K562 (cell line): ENCODE measurements around the gene TAF3. TPM values are rescaled to one million over a fixed set of nuclear protein-coding genes. Genes with fewer than 3 reads are reported as not detected.

Source experiments
- CTBP1 ChIP-seq: fragments of 450-650 bp; IDR thresholded peaks from 2 replicates; pipeline ENCODE4 v1.6.1; 2016; ENCODE audit warnings: borderline replicate concordance
- SMARCE1 ChIP-seq: fragments of 450-650 bp; IDR thresholded peaks from 2 replicates; pipeline ENCODE4 v1.7.1; 2016; ENCODE audit warnings: mild to moderate bottlenecking
- TCF3 ChIP-seq: sonication (generic); formaldehyde crosslinking; IDR thresholded peaks from 2 replicates; pipeline ENCODE4 v1.4.0; 2020; ENCODE audit warnings: mild to moderate bottlenecking, missing genetic modification reagents
- UBTF ChIP-seq, 2 experiments: IDR thresholded peaks; 2 replicates each; pipeline ENCODE4 v1.6.1; 2012; ENCODE audit warnings: improper control_type of control experiment in 2 of 2, low read depth in 2 of 2, low read length in 2 of 2, borderline replicate concordance in 1 of 2
- ZNF184 ChIP-seq: sonication (generic); formaldehyde crosslinking; IDR thresholded peaks from 2 replicates; pipeline ENCODE4 v1.5.0; 2020; ENCODE audit warnings: missing genetic modification reagents
- ZNF354B ChIP-seq: fragments of 250-450 bp; sonication (Bioruptor Pico); IDR thresholded peaks from 2 replicates; pipeline ENCODE4 v1.4.0; 2020
- ZNF445 ChIP-seq: fragments of 250-450 bp; sonication (Bioruptor Pico); IDR thresholded peaks from 2 replicates; pipeline ENCODE4 v1.4.0; 2020; ENCODE audit warnings: low read depth, mild to moderate bottlenecking, moderate library complexity
- ZNF644 ChIP-seq: fragments of 200-800 bp; sonication (Bioruptor generic); IDR thresholded peaks from 2 replicates; pipeline ENCODE4 v1.6.1; 2016; ENCODE audit warnings: low read depth, missing genetic modification characterization, missing compliant biosample characterization
- polyA plus RNA-seq, 8 experiments: library from polyadenylated mRNA; depleted of rRNA in 4 of 8; stranded (reverse) in 5 of 8; unstranded in 3 of 8; fragments of >200 nt; fragmentation: Nextera tagmentation in 2 of 8; fragmentation: Illumina TruSeq in 1 of 8; extraction: Ambion mirVana in 2 of 8; extraction: Trizol in 1 of 8; gene quantifications; 2 replicates each; pipeline versions ENCODE4 v1.2.1 to v1.2.3, GENCODE V29; 2011 to 2014; ENCODE audit warnings: inconsistent platforms in 1 of 8, missing spikeins in 1 of 8
- total RNA-seq, 7 experiments: library from RNA; depleted of rRNA in 6 of 7; stranded (reverse); fragments of >200 nt in 6 of 7; fragmentation: Illumina TruSeq in 2 of 7; extraction: Trizol in 2 of 7; gene quantifications; 2 replicates each; pipeline versions ENCODE4 v1.2.1 to v1.2.3, GENCODE V29; 2011 to 2021; ENCODE audit warnings: low replicate concordance in 1 of 7
- TF ChIP-seq, protein P1 (sequence below), 3 experiments: fragments of 200-800 bp in 1 of 3; fragments of 250-450 bp in 1 of 3; fragments of 450-650 bp in 1 of 3; sonication (Bioruptor Pico) in 1 of 3; sonication (Bioruptor generic) in 1 of 3; formaldehyde crosslinking in 1 of 3; IDR thresholded peaks; 2 replicates each; pipeline versions ENCODE4 v1.6.1 to v1.8.0; 2016 to 2022; ENCODE audit warnings: mild to moderate bottlenecking in 2 of 3, missing genetic modification characterization in 2 of 3, missing compliant biosample characterization in 1 of 3, moderate library complexity in 1 of 3

TAF3 gene
- total and polyA plus RNA-seq, 9 of the 15 experiments (the other 6 are each of a cell fraction or from before 2014, with no cell fraction given), result 1.5 to 9.9 (median 4.1) TPM

- TF ChIP-seq ZNF644 (tag) (no peak), SMARCE1 (peak; percentile 76; the same call in 1 of the 2 replicates), ZNF184 (CRISPR knock-in tag) (no peak), CTBP1 (0 out of 2 replicates have a peak, but pooled peaks have one; percentile 34), TCF3 (CRISPR knock-in tag) (no peak), ZNF354B (no peak), ZNF445 (no peak), UBTF (IDR thresholded peaks at IDR 0.05; ENCODE audit: borderline replicate concordance in 1 of 2, low read depth in 2 of 2, low read length in 2 of 2) (no peak)
- TF ChIP-seq, protein P1, sequence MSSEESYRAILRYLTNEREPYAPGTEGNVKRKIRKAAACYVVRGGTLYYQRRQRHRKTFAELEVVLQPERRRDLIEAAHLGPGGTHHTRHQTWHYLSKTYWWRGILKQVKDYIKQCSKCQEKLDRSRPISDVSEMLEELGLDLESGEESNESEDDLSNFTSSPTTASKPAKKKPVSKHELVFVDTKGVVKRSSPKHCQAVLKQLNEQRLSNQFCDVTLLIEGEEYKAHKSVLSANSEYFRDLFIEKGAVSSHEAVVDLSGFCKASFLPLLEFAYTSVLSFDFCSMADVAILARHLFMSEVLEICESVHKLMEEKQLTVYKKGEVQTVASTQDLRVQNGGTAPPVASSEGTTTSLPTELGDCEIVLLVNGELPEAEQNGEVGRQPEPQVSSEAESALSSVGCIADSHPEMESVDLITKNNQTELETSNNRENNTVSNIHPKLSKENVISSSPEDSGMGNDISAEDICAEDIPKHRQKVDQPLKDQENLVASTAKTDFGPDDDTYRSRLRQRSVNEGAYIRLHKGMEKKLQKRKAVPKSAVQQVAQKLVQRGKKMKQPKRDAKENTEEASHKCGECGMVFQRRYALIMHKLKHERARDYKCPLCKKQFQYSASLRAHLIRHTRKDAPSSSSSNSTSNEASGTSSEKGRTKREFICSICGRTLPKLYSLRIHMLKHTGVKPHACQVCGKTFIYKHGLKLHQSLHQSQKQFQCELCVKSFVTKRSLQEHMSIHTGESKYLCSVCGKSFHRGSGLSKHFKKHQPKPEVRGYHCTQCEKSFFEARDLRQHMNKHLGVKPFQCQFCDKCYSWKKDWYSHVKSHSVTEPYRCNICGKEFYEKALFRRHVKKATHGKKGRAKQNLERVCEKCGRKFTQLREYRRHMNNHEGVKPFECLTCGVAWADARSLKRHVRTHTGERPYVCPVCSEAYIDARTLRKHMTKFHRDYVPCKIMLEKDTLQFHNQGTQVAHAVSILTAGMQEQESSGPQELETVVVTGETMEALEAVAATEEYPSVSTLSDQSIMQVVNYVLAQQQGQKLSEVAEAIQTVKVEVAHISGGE (CRISPR knock-in tag; IDR thresholded peaks at IDR 0.05), result no peak
These were observed 69.0 kb downstream of the TAF3 start (continued) for GRCh38 chr10:7887174-7887816.
